Hepatocyte (in vitro differentiated cells): ENCODE data around the gene KLK10.

ENCODE experiments used
- CTCF ChIP-seq: fragments of 200-600 bp; sonication (generic); IDR thresholded peaks from 2 replicates; pipeline ENCODE4 v1.5.1; 2016; ENCODE audit warnings: antibody characterized with exemption, mild to moderate bottlenecking; ENCODE audit not compliant: poor library complexity
- EZH2phosphoT487 ChIP-seq: fragments of 200-600 bp; sonication (generic); IDR thresholded peaks from one replicate; pipeline ENCODE4 v1.6.1; 2018; ENCODE audit warnings: antibody characterized with exemption, mild to moderate bottlenecking, low read depth, moderate library complexity; ENCODE audit not compliant: unreplicated experiment, severe bottlenecking

GRCh38 chr19:51014242-51014641 is 5.3 kb downstream of the KLK10 start:
- TF ChIP-seq CTCF (no peak), EZH2phosphoT487 (no peak)
